Measurements from ENCODE around the gene PKD2.

PKD2 gene

GRCh38 chr4:87977521-87978278 is 29.7 kb upstream of the PKD2 start:
- Histone ChIP-seq H3K14ac (ENCODE audit: low read length in 2 of 2) (no peak overlapping the region), H3K36me3 (ENCODE audit: control insufficient read depth in 1 of 2, insufficient read depth in 2 of 2, low read depth in 1 of 2, low read length in 2 of 2) (peaks cover 0 to 8% of the 10 kb centered on the region in 2 experiments), H3K4ac (ENCODE audit: low read depth in 1 of 2, low read length in 2 of 2) (no peak overlapping the region), H2BK12ac (ENCODE audit: low read length in 2 of 2) (no peak overlapping the region), H3K4me2 (ENCODE audit: low read length, poor library complexity, severe bottlenecking) (peak overlapping the region; percentile 60), H3K4me3 (ENCODE audit: insufficient read depth in 1 of 2, low read depth in 1 of 2, low read length in 2 of 2) (no peak overlapping the region), H2BK5ac (ENCODE audit: low read depth, low read length, poor library complexity, severe bottlenecking) (no peak overlapping the region), H2AK5ac (ENCODE audit: low read length, severe bottlenecking) (no peak overlapping the region), H4K8ac (ENCODE audit: low read length) (no peak overlapping the region), H2BK120ac (ENCODE audit: low read depth, low read length) (no peak overlapping the region), H2AFZ (ENCODE audit: low read depth, low read length) (no peak overlapping the region), H3K79me1 (replicated peaks; ENCODE audit: low read length, poor library complexity, severe bottlenecking) (peaks cover 5% of the 10 kb centered on the region), H3K9ac (ENCODE audit: low read length) (no peak overlapping the region), H2BK15ac (ENCODE audit: low read depth, poor library complexity, severe bottlenecking) (no peak overlapping the region), H3K27ac (ENCODE audit: low read length, poor library complexity, severe bottlenecking) (no peak overlapping the region), H3K9me3 (ENCODE audit: control insufficient read depth, low read length) (no peaks in the 10 kb centered on the region), H3K4me1 (ENCODE audit: control insufficient read depth, insufficient read depth, low read depth, low read length) (peaks cover 3% of the 10 kb centered on the region), H3K27me3 (ENCODE audit: control insufficient read depth in 1 of 2, insufficient read depth in 1 of 2, low read length in 2 of 2) (no peaks in the 10 kb centered on the region), H3K23ac (ENCODE audit: low read length in 2 of 2) (no peak overlapping the region), H3K18ac (ENCODE audit: low read depth in 1 of 2, low read length in 2 of 2) (no peak overlapping the region), H4K91ac (ENCODE audit: low read length) (no peak overlapping the region)
- DNase-seq: no peak
- WGBS: 97% methylated on average over 5 of the region's 5 CpGs

- Histone ChIP-seq H4K8ac (ENCODE audit: low read length) (no peak overlapping the region), H3K4ac (ENCODE audit: low read depth in 1 of 2, low read length in 2 of 2) (no peak overlapping the region), H3K27ac (ENCODE audit: low read length, poor library complexity, severe bottlenecking) (peak overlapping the region; percentile 52), H2BK5ac (ENCODE audit: low read depth, low read length, poor library complexity, severe bottlenecking) (no peak overlapping the region), H3K9me3 (ENCODE audit: control insufficient read depth, low read length) (no peaks in the 10 kb centered on the region), H2BK12ac (ENCODE audit: low read length in 2 of 2) (no peak overlapping the region), H2AK5ac (ENCODE audit: low read length, severe bottlenecking) (no peak overlapping the region), H2BK15ac (ENCODE audit: low read depth, poor library complexity, severe bottlenecking) (no peak overlapping the region), H3K79me1 (replicated peaks; ENCODE audit: low read length, poor library complexity, severe bottlenecking) (peaks cover 5% of the 10 kb centered on the region), H3K23ac (ENCODE audit: low read length in 2 of 2) (no peak overlapping the region), H3K27me3 (ENCODE audit: control insufficient read depth in 1 of 2, insufficient read depth in 1 of 2, low read length in 2 of 2) (no peaks in the 10 kb centered on the region), H4K91ac (ENCODE audit: low read length) (no peak overlapping the region), H3K4me2 (ENCODE audit: low read length, poor library complexity, severe bottlenecking) (peak overlapping the region; percentile 33), H3K18ac (ENCODE audit: low read depth in 1 of 2, low read length in 2 of 2) (no peak overlapping the region), H3K4me3 (ENCODE audit: insufficient read depth in 1 of 2, low read depth in 1 of 2, low read length in 2 of 2) (no peak overlapping the region), H3K36me3 (ENCODE audit: control insufficient read depth in 1 of 2, insufficient read depth in 2 of 2, low read depth in 1 of 2, low read length in 2 of 2) (peaks cover 0 to 8% of the 10 kb centered on the region in 2 experiments), H2AFZ (ENCODE audit: low read depth, low read length) (no peak overlapping the region), H2BK120ac (ENCODE audit: low read depth, low read length) (no peak overlapping the region), H3K9ac (ENCODE audit: low read length) (no peak overlapping the region), H3K4me1 (ENCODE audit: control insufficient read depth, insufficient read depth, low read depth, low read length) (peaks cover 3% of the 10 kb centered on the region), H3K14ac (ENCODE audit: low read length in 2 of 2) (no peak overlapping the region)
- 91% methylated on average over 1 of the region's 1 CpG for WGBS
- peak; percentile 53 for DNase-seq
These were observed 28.8 kb upstream of the PKD2 start for GRCh38 chr4:87978681-87979080.

GRCh38 chr4:87979810-87980209 is 27.6 kb upstream of the PKD2 start:
- no peak overlapping the region for H2BK15ac ChIP-seq (ENCODE audit: low read depth, poor library complexity, severe bottlenecking)
- H2BK5ac ChIP-seq (ENCODE audit: low read depth, low read length, poor library complexity, severe bottlenecking): no peak overlapping the region
- no peak overlapping the region for H4K91ac ChIP-seq (ENCODE audit: low read length)
- peaks cover 3% of the 10 kb centered on the region for H3K4me1 ChIP-seq (ENCODE audit: control insufficient read depth, insufficient read depth, low read depth, low read length)
- no peak overlapping the region for H3K9ac ChIP-seq (ENCODE audit: low read length)
- H4K8ac ChIP-seq (ENCODE audit: low read length): no peak overlapping the region
- H3K9me3 ChIP-seq (ENCODE audit: control insufficient read depth, low read length): no peaks in the 10 kb centered on the region
- no peak overlapping the region for H3K27ac ChIP-seq (ENCODE audit: low read length, poor library complexity, severe bottlenecking)
- no peak overlapping the region for H3K14ac ChIP-seq (ENCODE audit: low read length in 2 of 2)
- H3K4me2 ChIP-seq (ENCODE audit: low read length, poor library complexity, severe bottlenecking): no peak overlapping the region
- H2AFZ ChIP-seq (ENCODE audit: low read depth, low read length): no peak overlapping the region
- H3K23ac ChIP-seq (ENCODE audit: low read length in 2 of 2): no peak overlapping the region
- H3K18ac ChIP-seq (ENCODE audit: low read depth in 1 of 2, low read length in 2 of 2): no peak overlapping the region
- no peak overlapping the region for H2BK120ac ChIP-seq (ENCODE audit: low read depth, low read length)
- H3K36me3 ChIP-seq (ENCODE audit: control insufficient read depth in 1 of 2, insufficient read depth in 2 of 2, low read depth in 1 of 2, low read length in 2 of 2): peaks cover 0 to 8% of the 10 kb centered on the region in 2 experiments
- no peak overlapping the region for H2BK12ac ChIP-seq (ENCODE audit: low read length in 2 of 2)
- H3K27me3 ChIP-seq (ENCODE audit: control insufficient read depth in 1 of 2, insufficient read depth in 1 of 2, low read length in 2 of 2): no peaks in the 10 kb centered on the region
- 100% methylated on average over 1 of the region's 1 CpG for WGBS
- H2AK5ac ChIP-seq (ENCODE audit: low read length, severe bottlenecking): peak overlapping the region; percentile 18
- H3K79me1 ChIP-seq (replicated peaks; ENCODE audit: low read length, poor library complexity, severe bottlenecking): peaks cover 5% of the 10 kb centered on the region
- DNase-seq: no peak
- H3K4me3 ChIP-seq (ENCODE audit: insufficient read depth in 1 of 2, low read depth in 1 of 2, low read length in 2 of 2): no peak overlapping the region
- no peak overlapping the region for H3K4ac ChIP-seq (ENCODE audit: low read depth in 1 of 2, low read length in 2 of 2)

- Histone ChIP-seq H3K14ac (ENCODE audit: low read length in 2 of 2) (no peak overlapping the region), H2AFZ (ENCODE audit: low read depth, low read length) (no peak overlapping the region), H3K9me3 (ENCODE audit: control insufficient read depth, low read length) (no peaks in the 10 kb centered on the region), H3K4me3 (ENCODE audit: insufficient read depth in 1 of 2, low read depth in 1 of 2, low read length in 2 of 2) (no peak overlapping the region), H3K79me1 (replicated peaks; ENCODE audit: low read length, poor library complexity, severe bottlenecking) (peaks cover 5% of the 10 kb centered on the region), H3K4me2 (ENCODE audit: low read length, poor library complexity, severe bottlenecking) (no peak overlapping the region), H3K27ac (ENCODE audit: low read length, poor library complexity, severe bottlenecking) (no peak overlapping the region), H2BK5ac (ENCODE audit: low read depth, low read length, poor library complexity, severe bottlenecking) (no peak overlapping the region), H2BK15ac (ENCODE audit: low read depth, poor library complexity, severe bottlenecking) (no peak overlapping the region), H3K36me3 (ENCODE audit: control insufficient read depth in 1 of 2, insufficient read depth in 2 of 2, low read depth in 1 of 2, low read length in 2 of 2) (peaks cover 0 to 8% of the 10 kb centered on the region in 2 experiments), H2BK120ac (ENCODE audit: low read depth, low read length) (no peak overlapping the region), H3K23ac (ENCODE audit: low read length in 2 of 2) (no peak overlapping the region), H2BK12ac (ENCODE audit: low read length in 2 of 2) (no peak overlapping the region), H3K18ac (ENCODE audit: low read depth in 1 of 2, low read length in 2 of 2) (no peak overlapping the region), H3K4ac (ENCODE audit: low read depth in 1 of 2, low read length in 2 of 2) (no peak overlapping the region), H4K91ac (ENCODE audit: low read length) (no peak overlapping the region), H3K4me1 (ENCODE audit: control insufficient read depth, insufficient read depth, low read depth, low read length) (peaks cover 8% of the 10 kb centered on the region), H3K27me3 (ENCODE audit: control insufficient read depth in 1 of 2, insufficient read depth in 1 of 2, low read length in 2 of 2) (no peaks in the 10 kb centered on the region), H2AK5ac (ENCODE audit: low read length, severe bottlenecking) (no peak overlapping the region), H3K9ac (ENCODE audit: low read length) (no peak overlapping the region), H4K8ac (ENCODE audit: low read length) (no peak overlapping the region)
- WGBS: 96% methylated on average over 8 of the region's 8 CpGs
- DNase-seq: no peak
These were observed 25.9 kb upstream of the PKD2 start for GRCh38 chr4:87981486-87981885.

Measured in mesenchymal stem cell (in vitro differentiated cells and primary cell).